Smooth muscle cell (in vitro differentiated cells): ENCODE data around the gene CDCP1. TPM values are rescaled to one million over a fixed set of nuclear protein-coding genes. Genes with fewer than 3 reads are reported as not detected.

Experiments
- DNase-seq: peaks from one replicate; lab custom pipeline; 2025; ENCODE audit not compliant: unreplicated experiment; lab: John Stamatoyannopoulos, UW
- H2AFZ ChIP-seq: fragments of 200-600 bp; sonication (generic); 2 replicates; pipeline ENCODE4 v1.6.0; 2016; ENCODE audit warnings: antibody characterized with exemption, low read depth, mild to moderate bottlenecking
- H3F3A ChIP-seq: fragments of 200-600 bp; sonication (generic); 2 replicates; pipeline ENCODE4 v1.6.0; 2017; ENCODE audit warnings: antibody characterized with exemption, low read depth
- H3K27ac ChIP-seq: fragments of 200-600 bp; sonication (generic); 2 replicates; pipeline ENCODE4 v1.5.1; 2016; ENCODE audit warnings: low read depth, mild to moderate bottlenecking
- H3K27me3 ChIP-seq: fragments of 200-600 bp; sonication (generic); 2 replicates; pipeline ENCODE4 v1.6.1; 2016; ENCODE audit warnings: low read depth, mild to moderate bottlenecking
- H3K36me3 ChIP-seq: fragments of 200-600 bp; sonication (generic); 2 replicates; pipeline ENCODE4 v1.5.1; 2016; ENCODE audit warnings: low read depth
- H3K4me1 ChIP-seq: fragments of 200-600 bp; sonication (generic); 2 replicates; pipeline ENCODE4 v1.5.1; 2016; ENCODE audit warnings: low read depth
- H3K4me2 ChIP-seq: fragments of 200-600 bp; sonication (generic); 2 replicates; pipeline ENCODE4 v1.6.0; 2016; ENCODE audit warnings: mild to moderate bottlenecking
- H3K4me3 ChIP-seq: fragments of 200-600 bp; sonication (generic); 2 replicates; pipeline ENCODE4 v1.5.1; 2016; ENCODE audit warnings: mild to moderate bottlenecking
- H3K79me2 ChIP-seq: fragments of 200-600 bp; sonication (generic); 2 replicates; pipeline ENCODE4 v1.6.0; 2016; ENCODE audit warnings: low read depth, mild to moderate bottlenecking
- H3K9ac ChIP-seq: fragments of 200-600 bp; sonication (generic); 2 replicates; pipeline ENCODE4 v1.6.0; 2016; ENCODE audit warnings: low read depth
- H3K9me3 ChIP-seq: fragments of 200-600 bp; sonication (generic); replicated peaks from 2 replicates; pipeline ENCODE4 v1.5.1; 2016; ENCODE audit warnings: low read depth
- H4K20me1 ChIP-seq: fragments of 200-600 bp; sonication (generic); 2 replicates; pipeline ENCODE4 v1.6.0; 2016; ENCODE audit warnings: low read depth
- CTCF ChIP-seq: fragments of 200-600 bp; sonication (generic); IDR thresholded peaks from 2 replicates; pipeline ENCODE4 v1.5.1; 2017; ENCODE audit warnings: borderline replicate concordance, mild to moderate bottlenecking, antibody characterized with exemption; ENCODE audit not compliant: insufficient read depth, poor library complexity, severe bottlenecking
- WGBS: methylation state at CpG from one replicate; pipeline ENCODE4 v1.1.7; 2016; ENCODE audit warnings: low lambda C conversion rate; 5-methylcytosine and 5-hydroxymethylcytosine counted together
- polyA plus RNA-seq: library from polyadenylated mRNA; unstranded; fragments of >200 nt; fragmentation: Nextera tagmentation; extraction: Ambion mirVana; gene quantifications from 2 replicates; pipeline ENCODE4 v1.2.1, GENCODE V29; 2016
- total RNA-seq: library from RNA; depleted of rRNA; stranded (reverse); fragments of >200 nt; gene quantifications from 2 replicates; pipeline ENCODE4 v1.2.3, GENCODE V29; 2014

Gene CDCP1
- total and polyA plus RNA-seq, 2 experiments from 2014 or later: 2.5 to 7.9 TPM

- no peaks in the 10 kb centered on the region for H3K27me3 ChIP-seq
- TF ChIP-seq CTCF: no peak
- H3K9ac ChIP-seq: no peak overlapping the region
- no peaks in the 10 kb centered on the region for H4K20me1 ChIP-seq
- H3K79me2 ChIP-seq: no peaks in the 10 kb centered on the region
- DNase-seq: no peak
- H3K36me3 ChIP-seq: no peaks in the 10 kb centered on the region
- H3K4me1 ChIP-seq: no peaks in the 10 kb centered on the region
- WGBS: 56% methylated on average over 6 of the region's 6 CpGs
- peak overlapping the region; percentile 25 for H3K27ac ChIP-seq
- no peak overlapping the region for H2AFZ ChIP-seq
- H3K9me3 ChIP-seq: no peaks in the 10 kb centered on the region
- H3F3A ChIP-seq: no peaks in the 10 kb centered on the region
- no peak overlapping the region for H3K4me2 ChIP-seq
- H3K4me3 ChIP-seq: no peak overlapping the region
Observed at GRCh38 chr3:45113625-45114050, 32.5 kb downstream of the CDCP1 start.

- H4K20me1 ChIP-seq: no peaks in the 10 kb centered on the region
- no peak overlapping the region for H3K9ac ChIP-seq
- no peaks in the 10 kb centered on the region for H3F3A ChIP-seq
- no peak overlapping the region for H3K4me2 ChIP-seq
- H3K36me3 ChIP-seq: no peaks in the 10 kb centered on the region
- H3K27ac ChIP-seq: no peak overlapping the region
- no peaks in the 10 kb centered on the region for H3K79me2 ChIP-seq
- H3K4me1 ChIP-seq: no peaks in the 10 kb centered on the region
- 82% methylated on average over 4 of the region's 4 CpGs for WGBS
- H3K27me3 ChIP-seq: no peaks in the 10 kb centered on the region
- H2AFZ ChIP-seq: peak overlapping the region; percentile 46
- TF ChIP-seq CTCF: no peak
- H3K9me3 ChIP-seq: no peaks in the 10 kb centered on the region
- DNase-seq: no peak
- no peak overlapping the region for H3K4me3 ChIP-seq
Observed at GRCh38 chr3:45112939-45113338, 33.2 kb downstream of the CDCP1 start.

- H2AFZ ChIP-seq: no peak overlapping the region
- H3K4me3 ChIP-seq: no peak overlapping the region
- H3K9me3 ChIP-seq: no peaks in the 10 kb centered on the region
- H3K9ac ChIP-seq: no peak overlapping the region
- peaks cover 8% of the 10 kb centered on the region for H3F3A ChIP-seq
- no peaks in the 10 kb centered on the region for H3K27me3 ChIP-seq
- H3K4me1 ChIP-seq: no peaks in the 10 kb centered on the region
- no peak overlapping the region for H3K4me2 ChIP-seq
- no peak for DNase-seq
- no peak overlapping the region for H3K27ac ChIP-seq
- H3K36me3 ChIP-seq: no peaks in the 10 kb centered on the region
- H3K79me2 ChIP-seq: no peaks in the 10 kb centered on the region
- WGBS: 100% methylated on average over 10 of the region's 10 CpGs
- no peak for TF ChIP-seq CTCF
- H4K20me1 ChIP-seq: no peaks in the 10 kb centered on the region
Observed at GRCh38 chr3:45110509-45110833, 35.7 kb downstream of the CDCP1 start.

GRCh38 chr3:45109771-45110508 is 36.2 kb downstream of the CDCP1 start:
- no peak for DNase-seq
- Histone ChIP-seq H3K36me3 (no peaks in the 10 kb centered on the region), H3K9me3 (no peaks in the 10 kb centered on the region), H3K4me1 (peaks cover 4% of the 10 kb centered on the region), H3K27me3 (no peaks in the 10 kb centered on the region), H3K9ac (no peak overlapping the region), H2AFZ (no peak overlapping the region), H3F3A (peaks cover 13% of the 10 kb centered on the region), H3K4me3 (no peak overlapping the region), H4K20me1 (no peaks in the 10 kb centered on the region), H3K27ac (no peak overlapping the region), H3K79me2 (no peaks in the 10 kb centered on the region), H3K4me2 (no peak overlapping the region)
- 72% methylated on average over 7 of the region's 7 CpGs for WGBS
- no peak for TF ChIP-seq CTCF
